MM.1S (cell line): ENCODE measurements around the gene ASPN.

Experiments used
- DNase-seq: peaks from one replicate; pipeline ENCODE4 v3.0.0-alpha.2; 2015
- H2AFZ ChIP-seq: fragments of 300-600 bp; sonication (generic); 2 replicates; pipeline ENCODE4 v1.6.0; 2016; ENCODE audit warnings: antibody characterized with exemption, low read length
- H3F3A ChIP-seq: fragments of 300-600 bp; sonication (generic); 2 replicates; pipeline ENCODE4 v1.6.1; 2016; ENCODE audit warnings: mild to moderate bottlenecking, antibody characterized with exemption, low read length, moderate library complexity, mixed read lengths; ENCODE audit not compliant: insufficient read depth
- H3K27ac ChIP-seq: fragments of 300-600 bp; sonication (generic); 2 replicates; pipeline ENCODE4 v1.5.1; 2016; ENCODE audit warnings: mild to moderate bottlenecking, low read length
- H3K27me3 ChIP-seq: fragments of 300-600 bp; sonication (generic); replicated peaks from 2 replicates; pipeline ENCODE4 v1.6.0; 2016; ENCODE audit warnings: low read length; ENCODE audit not compliant: insufficient read depth
- H3K36me3 ChIP-seq: fragments of 300-600 bp; sonication (generic); replicated peaks from 2 replicates; pipeline ENCODE4 v1.6.1; 2016; ENCODE audit warnings: mild to moderate bottlenecking, low read length, mixed read lengths; ENCODE audit not compliant: insufficient read depth
- H3K4me1 ChIP-seq: fragments of 300-600 bp; sonication (generic); 2 replicates; pipeline ENCODE4 v1.6.1; 2016; ENCODE audit warnings: low read length, mixed read lengths
- H3K4me2 ChIP-seq: fragments of 300-600 bp; sonication (generic); 2 replicates; pipeline ENCODE4 v1.6.0; 2016; ENCODE audit warnings: low read depth, low read length
- H3K4me3 ChIP-seq: fragments of 300-600 bp; sonication (generic); 2 replicates; pipeline ENCODE4 v1.5.1; 2016; ENCODE audit warnings: low read length, mixed read lengths
- H3K79me2 ChIP-seq: fragments of 300-600 bp; sonication (generic); 2 replicates; pipeline ENCODE4 v1.6.1; 2016; ENCODE audit warnings: mixed run types, low read length, mixed read lengths
- H3K9ac ChIP-seq: fragments of 300-600 bp; sonication (generic); 2 replicates; pipeline ENCODE4 v1.6.1; 2016; ENCODE audit warnings: low read length, mixed read lengths
- H3K9me2 ChIP-seq: fragments of 300-600 bp; sonication (generic); replicated peaks from 2 replicates; pipeline ENCODE4 v1.6.1; 2016; ENCODE audit warnings: mild to moderate bottlenecking, low read length, mixed read lengths; ENCODE audit not compliant: insufficient read depth
- H3K9me3 ChIP-seq: fragments of 300-600 bp; sonication (generic); replicated peaks from 2 replicates; pipeline ENCODE4 v1.6.1; 2016; ENCODE audit warnings: mild to moderate bottlenecking, low read length, mixed read lengths; ENCODE audit not compliant: insufficient read depth
- H4K20me1 ChIP-seq: fragments of 300-600 bp; sonication (generic); 2 replicates; pipeline ENCODE4 v1.6.1; 2016; ENCODE audit warnings: mild to moderate bottlenecking, low read length, moderate library complexity, mixed read lengths; ENCODE audit not compliant: insufficient read depth
- CTCF ChIP-seq: fragments of 300-600 bp; sonication (generic); IDR thresholded peaks from 2 replicates; pipeline ENCODE4 v1.5.1; 2016; ENCODE audit warnings: antibody characterized with exemption, low read length, mixed read lengths
- EZH2 ChIP-seq: fragments of 300-600 bp; sonication (generic); optimal IDR thresholded peaks from 2 replicates; pipeline ENCODE3; 2017; ENCODE audit warnings: low read depth, mild to moderate bottlenecking, antibody characterized with exemption, low read length, mixed read lengths
- EZH2phosphoT487 ChIP-seq: fragments of 300-600 bp; sonication (generic); IDR thresholded peaks from 2 replicates; pipeline ENCODE4 v1.6.1; 2018; ENCODE audit warnings: antibody characterized with exemption, low read length

ASPN gene

GRCh38 chr9:92408747-92409478, 73.4 kb downstream of the ASPN start:
- DNase-seq = no peak
- Histone ChIP-seq H3K9ac (no peak overlapping the region), H3K4me2 (no peak overlapping the region), H3K27me3 (no peaks in the 10 kb centered on the region), H2AFZ (no peak overlapping the region), H3K79me2 (peaks cover 10% of the 10 kb centered on the region; the same call in 1 of the 2 replicates), H4K20me1 (no peaks in the 10 kb centered on the region), H3K27ac (no peak overlapping the region), H3F3A (peaks cover 11% of the 10 kb centered on the region), H3K4me1 (peaks cover 21% of the 10 kb centered on the region), H3K36me3 (no peaks in the 10 kb centered on the region), H3K9me3 (no peaks in the 10 kb centered on the region), H3K4me3 (no peak overlapping the region), H3K9me2 (no peaks in the 10 kb centered on the region)
- TF ChIP-seq EZH2phosphoT487 (no peak), CTCF (no peak), EZH2 (no peak)

GRCh38 chr9:92407818-92408217, 74.5 kb downstream of the ASPN start:
- TF ChIP-seq CTCF (no peak), EZH2phosphoT487 (no peak)
- peaks cover 10% of the 10 kb centered on the region; the same call in 1 of the 2 replicates for H3K79me2 ChIP-seq
- no peak overlapping the region for H3K4me2 ChIP-seq
- H3K27ac ChIP-seq = no peak overlapping the region
- H3K4me1 ChIP-seq = peaks cover 21% of the 10 kb centered on the region
- DNase-seq = no peak
- H3K9me3 ChIP-seq = no peaks in the 10 kb centered on the region
- H3K27me3 ChIP-seq = no peaks in the 10 kb centered on the region
- no peaks in the 10 kb centered on the region for H3K36me3 ChIP-seq
- no peak overlapping the region for H3K9ac ChIP-seq
- H2AFZ ChIP-seq = no peak overlapping the region
- H4K20me1 ChIP-seq = no peaks in the 10 kb centered on the region
- peaks cover 11% of the 10 kb centered on the region for H3F3A ChIP-seq
- H3K9me2 ChIP-seq = no peaks in the 10 kb centered on the region
- no peak overlapping the region for H3K4me3 ChIP-seq

- TF ChIP-seq EZH2 (no peak), EZH2phosphoT487 (no peak), CTCF (no peak)
- H3K4me2 ChIP-seq = peak overlapping the region; percentile 75
- no peaks in the 10 kb centered on the region for H4K20me1 ChIP-seq
- H3K4me1 ChIP-seq = peaks cover 18% of the 10 kb centered on the region
- H3K4me3 ChIP-seq = peak overlapping the region; percentile 43
- no peaks in the 10 kb centered on the region for H3K9me3 ChIP-seq
- no peaks in the 10 kb centered on the region for H3K36me3 ChIP-seq
- peak overlapping the region; percentile 15; the same call in 1 of the 2 replicates for H3K9ac ChIP-seq
- peak overlapping the region; percentile 51; the same call in 1 of the 2 replicates for H3K27ac ChIP-seq
- H3F3A ChIP-seq = peaks cover 11% of the 10 kb centered on the region
- H3K27me3 ChIP-seq = no peaks in the 10 kb centered on the region
- peak; percentile 74 for DNase-seq
- peaks cover 8% of the 10 kb centered on the region; the same call in 1 of the 2 replicates for H3K79me2 ChIP-seq
- H3K9me2 ChIP-seq = no peaks in the 10 kb centered on the region
- peak overlapping the region; percentile 37 for H2AFZ ChIP-seq
These were observed 75.8 kb downstream of the ASPN start for GRCh38 chr9:92406477-92406876.
